Measurements from ENCODE around the gene DSE. TPM values are rescaled to one million over a fixed set of nuclear protein-coding genes. Genes with fewer than 3 reads are reported as not detected.
A peak's percentile ranks its signal among the peaks of the same experiment; 100 is the strongest.

Gene DSE
- total RNA-seq, 4 donors from 2014 or later: 27.8 to 42.1 (median 31.5) TPM

- WGBS: 93% methylated on average over 6 of the region's 6 CpGs
Measured at GRCh38 chr6:116366740-116367275, 3.9 kb upstream of the DSE start.

GRCh38 chr6:116369540-116369939 lies 1.2 kb upstream of the DSE start:
- peak overlapping the region; percentile 92 to 98 (median 94) for H3K27ac ChIP-seq (replicated peaks in 1 of 4)
- H3K9me3 ChIP-seq: no peaks in the 10 kb centered on the region
- peaks cover 3 to 26% (median 19%) of the 10 kb centered on the region in 4 donors for H3K4me1 ChIP-seq
- no peak for DNase-seq (ENCODE audit: extremely low spot score)
- intact Hi-C loops (cut with DNase I): no loop called here
- TF ChIP-seq CTCF (IDR thresholded peaks at IDR 0.05) (no peak), EP300 (IDR thresholded peaks at IDR 0.05) (no peak), POLR2A (IDR thresholded peaks at IDR 0.05; ENCODE audit: low read depth) (no peak), POLR2AphosphoS5 (IDR thresholded peaks at IDR 0.05) (no peak)
- WGBS: 48% methylated on average over 1 of the region's 1 CpG
- no peaks in the 10 kb centered on the region for H3K36me3 ChIP-seq
- no peaks in the 10 kb centered on the region for H3K27me3 ChIP-seq
- peak overlapping the region; percentile 79 to 91 (median 83) for H3K4me3 ChIP-seq

More at GRCh38 chr6:116366740-116367275, 3.9 kb upstream of the DSE start:
- Histone ChIP-seq H3K4me1 (peaks cover 3 to 18% (median 12%) of the 10 kb centered on the region in 4 donors), H3K9me3 (no peaks in the 10 kb centered on the region), H3K36me3 (no peaks in the 10 kb centered on the region), H3K4me3 (no peak overlapping the region), H3K27me3 (no peaks in the 10 kb centered on the region), H3K27ac (replicated peaks in 1 of 4) (no peak overlapping the region)
- intact Hi-C loops (cut with DNase I): no loop called here
- TF ChIP-seq POLR2AphosphoS5 (IDR thresholded peaks at IDR 0.05) (no peak), EP300 (IDR thresholded peaks at IDR 0.05) (no peak), CTCF (IDR thresholded peaks at IDR 0.05) (no peak), POLR2A (IDR thresholded peaks at IDR 0.05; ENCODE audit: low read depth) (no peak)
- DNase-seq (ENCODE audit: extremely low spot score): no peak

DNA sequence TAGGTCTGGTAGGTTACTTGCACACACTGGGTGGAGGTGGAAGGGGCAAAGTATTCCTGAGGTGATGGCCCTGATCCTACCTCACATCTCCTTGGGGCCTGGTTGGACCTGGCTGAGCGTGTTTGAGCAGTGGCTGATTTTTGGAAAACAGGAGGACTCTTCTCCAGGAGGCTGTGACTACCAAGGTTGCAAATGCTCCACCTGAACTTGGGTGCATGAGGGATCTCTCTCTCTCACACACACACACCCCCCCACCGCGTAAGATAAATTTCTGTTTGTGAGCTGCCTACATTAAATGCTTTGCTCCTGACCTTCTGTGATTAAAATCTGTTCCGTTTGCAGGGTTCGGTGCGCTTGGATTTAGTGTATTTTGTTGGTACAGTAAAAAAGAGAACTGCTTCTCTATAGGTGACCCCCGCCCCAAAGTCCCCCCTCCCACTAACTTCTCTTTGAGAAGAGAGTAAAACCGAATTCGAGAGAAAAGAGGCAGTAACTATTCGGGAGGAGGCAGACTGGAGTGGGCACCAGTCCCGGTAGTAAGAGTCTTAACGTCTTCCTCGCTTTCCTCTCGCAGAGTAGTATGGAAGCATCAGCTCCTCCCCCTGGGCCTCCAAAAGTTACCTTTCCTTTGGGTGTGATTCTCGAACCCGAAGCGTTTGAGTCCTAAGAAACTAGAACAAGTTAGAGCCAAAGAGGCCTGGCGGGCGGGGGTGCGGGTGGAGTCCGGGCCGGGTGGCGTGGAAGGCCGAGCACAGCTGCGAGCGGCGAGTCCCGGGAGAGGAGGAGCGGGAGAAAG lies 585 bp upstream of the DSE start:
- Histone ChIP-seq H3K4me1 (peaks cover 3 to 26% (median 19%) of the 10 kb centered on the region in 4 donors), H3K4me3 (peak overlapping the region; percentile 79 to 91 (median 83)), H3K27me3 (no peaks in the 10 kb centered on the region), H3K36me3 (no peaks in the 10 kb centered on the region), H3K9me3 (no peaks in the 10 kb centered on the region), H3K27ac (replicated peaks in 1 of 4) (peak overlapping the region; percentile 92 to 98 (median 94))
- 6% methylated on average over 21 of the region's 29 CpGs for WGBS
- DNase-seq (ENCODE audit: extremely low spot score): no peak
- TF ChIP-seq EP300 (IDR thresholded peaks at IDR 0.05) (no peak), POLR2A (IDR thresholded peaks at IDR 0.05; ENCODE audit: low read depth) (no peak), CTCF (IDR thresholded peaks at IDR 0.05) (no peak), POLR2AphosphoS5 (IDR thresholded peaks at IDR 0.05) (no peak)
- intact Hi-C loops (cut with DNase I): loop anchor here (5.0 kb wide), 1 partner anchor 88 kb away; no protein-coding TSS in a partner anchor

GRCh38 chr6:116371120-116371917 lies 572 bp downstream of the DSE start:
- no peaks in the 10 kb centered on the region for H3K36me3 ChIP-seq
- intact Hi-C loops (cut with DNase I): loop anchor here (5.0 kb wide), 1 partner anchor 89 kb away; no protein-coding TSS in a partner anchor
- TF ChIP-seq POLR2A (IDR thresholded peaks at IDR 0.05; ENCODE audit: low read depth) (no peak), EP300 (IDR thresholded peaks at IDR 0.05) (no peak), POLR2AphosphoS5 (IDR thresholded peaks at IDR 0.05) (peak; percentile 67 to 78), CTCF (IDR thresholded peaks at IDR 0.05) (no peak)
- peak overlapping the region; percentile 79 to 91 (median 83) for H3K4me3 ChIP-seq
- no peak for DNase-seq (ENCODE audit: extremely low spot score)
- H3K27ac ChIP-seq (replicated peaks in 1 of 4): peak overlapping the region; percentile 92 to 98 (median 94)
- no peaks in the 10 kb centered on the region for H3K9me3 ChIP-seq
- H3K4me1 ChIP-seq: peaks cover 3 to 26% (median 19%) of the 10 kb centered on the region in 4 donors
- no peaks in the 10 kb centered on the region for H3K27me3 ChIP-seq
- WGBS: under 1% methylated on average over 42 of the region's 75 CpGs
